GM18498 (cell line): ENCODE measurements around the gene GHR.

ENCODE experiments used
- ATAC-seq: cut with Tn5 transposase; IDR thresholded peaks from one replicate; pipeline ENCODE4 v1.9.1; 2021; ENCODE audit warnings: mild to moderate bottlenecking, moderate library complexity; ENCODE audit not compliant: unreplicated experiment

Gene GHR

GRCh38 chr5:42423285-42424165 lies at the start of gene GHR:
GHR (plus strand) TSS chr5:42423439; CDS start chr5:42565875, 142,436 bp downstream.
- peak; percentile 92 for ATAC-seq

GRCh38 chr5:42374679-42375273 lies 48.5 kb upstream of the GHR start:
- no peak for ATAC-seq

- ATAC-seq: no peak
Measured at GRCh38 chr5:42377496-42377895, 45.7 kb upstream of the GHR start.

GRCh38 chr5:42381973-42382372 lies 41.3 kb upstream of the GHR start:
- ATAC-seq: no peak

- no peak for ATAC-seq
Measured at GRCh38 chr5:42387563-42387962, 35.7 kb upstream of the GHR start.

- no peak for ATAC-seq
Measured at GRCh38 chr5:42390115-42390514, 33.1 kb upstream of the GHR start.

- no peak for ATAC-seq
Measured at GRCh38 chr5:42392917-42393316, 30.3 kb upstream of the GHR start.

GRCh38 chr5:42396111-42396510 lies 27.1 kb upstream of the GHR start:
- ATAC-seq: no peak

- ATAC-seq: no peak
Measured at GRCh38 chr5:42397267-42397666, 26.0 kb upstream of the GHR start.

- no peak for ATAC-seq
Measured at GRCh38 chr5:42399702-42400101, 23.5 kb upstream of the GHR start.

- ATAC-seq: no peak
Measured at GRCh38 chr5:42400474-42400873, 22.8 kb upstream of the GHR start.

- no peak for ATAC-seq
Measured at GRCh38 chr5:42403236-42403635, 20.0 kb upstream of the GHR start.

GRCh38 chr5:42404366-42404765 lies 18.9 kb upstream of the GHR start:
- no peak for ATAC-seq

- no peak for ATAC-seq
Measured at GRCh38 chr5:42419294-42419693, 3.9 kb upstream of the GHR start.

GRCh38 chr5:42422656-42423280 lies 471 bp upstream of the GHR start:
- no peak for ATAC-seq

GRCh38 chr5:42426016-42426415 lies 2.8 kb downstream of the GHR start:
- ATAC-seq: no peak

GRCh38 chr5:42429694-42430093 lies 6.5 kb downstream of the GHR start:
- ATAC-seq: no peak

GRCh38 chr5:42434047-42434724 lies 10.9 kb downstream of the GHR start:
- ATAC-seq: no peak

GRCh38 chr5:42436051-42436450 lies 12.8 kb downstream of the GHR start:
- ATAC-seq: no peak

- no peak for ATAC-seq
Measured at GRCh38 chr5:42454216-42454995, 31.2 kb downstream of the GHR start.

GRCh38 chr5:42461033-42461432 lies 37.8 kb downstream of the GHR start:
- ATAC-seq: no peak
